Upper lobe of right lung (tissue), 1 donor: Measurements from ENCODE around the gene TENM3. TPM values are rescaled to one million over a fixed set of nuclear protein-coding genes. Genes with fewer than 3 reads are reported as not detected.

Experiments used
- ATAC-seq: fragments of 200-7000 bp; cut with Tn5 transposase; one replicate; pipeline ENCODE4 v1.9.1; 2020; ENCODE audit warnings: mild to moderate bottlenecking, moderate library complexity
- DNase-seq: peaks from one replicate; pipeline ENCODE4 v3.0.0-alpha.2; 2020
- H3K27ac ChIP-seq: fragments of 200-600 bp; one replicate; pipeline ENCODE4 v1.8.0; 2022
- H3K27me3 ChIP-seq: fragments of 200-600 bp; one replicate; pipeline ENCODE4 v1.8.0; 2022; ENCODE audit warnings: mild to moderate bottlenecking
- H3K36me3 ChIP-seq: fragments of 200-600 bp; one replicate; pipeline ENCODE4 v1.8.0; 2022
- H3K4me1 ChIP-seq: fragments of 200-600 bp; one replicate; pipeline ENCODE4 v1.8.0; 2022
- H3K4me3 ChIP-seq: fragments of 200-600 bp; one replicate; pipeline ENCODE4 v1.8.0; 2022; ENCODE audit warnings: mild to moderate bottlenecking
- H3K9me3 ChIP-seq: fragments of 200-600 bp; one replicate; pipeline ENCODE4 v1.8.0; 2022
- intact Hi-C: fragments of 100-400 bp; cut with DNase I; formaldehyde crosslinking; loops from one replicate; pipeline ENCODE4 v1.11.0; 2022
- total RNA-seq: library from RNA; stranded (reverse); fragmentation: NEBNext Ultra II Directional; extraction: Animal tissue kit (Norgen Biotek cat#: 25700); gene quantifications from one replicate; pipeline ENCODE4 v1.2.1, GENCODE V29; 2021
- TF ChIP-seq, protein P1 (sequence below): fragments of 200-600 bp; IDR thresholded peaks from one replicate; pipeline ENCODE4 v1.8.0; 2022; ENCODE audit warnings: antibody characterized with exemption
- donor health status: DM: no; HTN: yes; CAD: no; lungs with severe emphysema.

TENM3 gene
- total RNA-seq, 1 donor from 2014 or later = 5.6 TPM

DNA sequence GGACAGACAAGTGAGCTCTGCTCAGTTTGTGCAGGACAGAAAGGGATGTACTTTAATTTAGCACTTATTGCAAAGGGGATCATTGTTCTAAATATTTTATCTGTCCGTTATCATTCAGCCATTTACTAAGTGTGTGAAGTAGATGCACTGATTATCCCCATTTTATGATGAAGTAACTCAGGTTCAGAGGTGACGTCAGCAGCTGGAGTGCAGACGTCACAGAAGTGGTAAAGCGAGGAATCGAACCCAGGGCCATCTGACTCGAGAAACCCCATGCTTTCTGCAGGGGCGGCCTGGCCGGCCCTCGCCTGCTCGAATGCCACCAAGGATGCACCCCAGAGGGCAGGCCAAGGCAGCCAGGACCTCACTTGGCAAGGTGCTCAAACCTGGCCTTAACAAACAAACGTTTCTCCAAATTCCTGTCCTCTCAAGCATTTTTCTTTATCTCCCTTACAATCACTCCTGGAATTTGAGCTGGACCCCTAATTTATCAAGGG, 599.0 kb downstream of the TENM3 start:
- Histone ChIP-seq H3K9me3 (no peaks in the 10 kb centered on the region), H3K27me3 (no peaks in the 10 kb centered on the region), H3K4me3 (no peak overlapping the region), H3K27ac (no peak overlapping the region), H3K36me3 (no peaks in the 10 kb centered on the region), H3K4me1 (no peaks in the 10 kb centered on the region)
- ATAC-seq (no peak), DNase-seq (no peak)
- TF ChIP-seq, protein P1, sequence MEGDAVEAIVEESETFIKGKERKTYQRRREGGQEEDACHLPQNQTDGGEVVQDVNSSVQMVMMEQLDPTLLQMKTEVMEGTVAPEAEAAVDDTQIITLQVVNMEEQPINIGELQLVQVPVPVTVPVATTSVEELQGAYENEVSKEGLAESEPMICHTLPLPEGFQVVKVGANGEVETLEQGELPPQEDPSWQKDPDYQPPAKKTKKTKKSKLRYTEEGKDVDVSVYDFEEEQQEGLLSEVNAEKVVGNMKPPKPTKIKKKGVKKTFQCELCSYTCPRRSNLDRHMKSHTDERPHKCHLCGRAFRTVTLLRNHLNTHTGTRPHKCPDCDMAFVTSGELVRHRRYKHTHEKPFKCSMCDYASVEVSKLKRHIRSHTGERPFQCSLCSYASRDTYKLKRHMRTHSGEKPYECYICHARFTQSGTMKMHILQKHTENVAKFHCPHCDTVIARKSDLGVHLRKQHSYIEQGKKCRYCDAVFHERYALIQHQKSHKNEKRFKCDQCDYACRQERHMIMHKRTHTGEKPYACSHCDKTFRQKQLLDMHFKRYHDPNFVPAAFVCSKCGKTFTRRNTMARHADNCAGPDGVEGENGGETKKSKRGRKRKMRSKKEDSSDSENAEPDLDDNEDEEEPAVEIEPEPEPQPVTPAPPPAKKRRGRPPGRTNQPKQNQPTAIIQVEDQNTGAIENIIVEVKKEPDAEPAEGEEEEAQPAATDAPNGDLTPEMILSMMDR = no peak
- intact Hi-C loops = no loop called here

DNA sequence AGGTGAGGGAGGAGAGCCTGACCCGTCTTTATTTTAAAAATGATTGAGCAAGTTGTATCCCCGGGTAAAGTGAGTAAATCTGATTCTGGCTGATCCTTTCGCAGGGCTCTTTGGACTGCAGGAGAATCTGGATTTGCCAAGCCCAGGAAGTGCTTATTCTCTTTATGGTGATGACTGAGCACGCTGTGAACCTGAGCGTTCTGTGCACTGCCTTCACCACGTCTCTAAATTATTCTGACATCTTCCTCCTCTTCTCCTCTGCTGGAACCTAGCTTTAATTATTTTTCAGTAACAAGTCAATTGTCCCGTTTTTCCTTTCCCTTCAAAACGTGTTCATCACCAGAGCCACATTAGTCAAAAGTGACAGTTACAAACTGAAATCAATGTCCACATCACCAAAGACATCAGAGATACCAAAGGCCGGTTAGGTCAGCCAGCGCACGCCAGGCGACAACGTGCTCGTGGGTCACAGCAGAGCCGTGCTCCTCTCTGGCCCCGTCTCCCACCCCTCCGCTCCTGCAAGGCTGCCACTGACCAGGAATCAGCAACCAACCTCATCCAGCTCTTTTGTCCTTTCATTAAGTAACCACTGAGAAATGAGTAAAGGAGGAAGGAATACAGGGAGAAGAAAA, 599.7 kb downstream of the TENM3 start:
- Histone ChIP-seq H3K4me3 (no peak overlapping the region), H3K36me3 (no peaks in the 10 kb centered on the region), H3K27ac (no peak overlapping the region), H3K4me1 (no peaks in the 10 kb centered on the region), H3K27me3 (no peaks in the 10 kb centered on the region), H3K9me3 (no peaks in the 10 kb centered on the region)
- DNase-seq (no peak), ATAC-seq (no peak)
- TF ChIP-seq, protein P1 = no peak
- intact Hi-C loops = no loop called here

DNA sequence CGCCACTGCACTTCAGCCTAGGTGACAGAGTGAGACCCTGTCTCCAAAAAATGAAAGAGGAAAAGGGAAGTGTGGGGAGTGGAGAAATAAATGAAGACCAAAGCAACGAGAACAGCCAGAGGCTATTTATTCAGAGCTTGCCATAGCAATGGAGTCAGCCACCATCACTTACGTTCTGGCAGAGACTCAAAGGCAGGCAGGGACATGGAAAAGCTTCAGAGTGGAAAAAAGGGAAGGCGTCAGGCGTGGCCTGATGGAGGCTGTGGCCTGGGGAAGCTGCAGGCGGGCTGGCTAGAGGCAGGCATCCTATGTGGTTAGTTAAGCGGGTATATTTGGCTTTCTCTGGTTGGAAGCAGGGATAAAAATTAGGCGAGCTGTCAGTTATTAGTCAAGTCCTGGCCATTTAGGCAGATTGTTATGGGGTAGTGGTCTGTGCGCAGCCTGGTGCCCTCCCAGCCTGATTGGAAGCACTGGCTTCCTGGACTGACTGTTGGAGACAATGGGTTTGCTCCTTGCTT, 600.7 kb downstream of the TENM3 start:
- H3K27me3 ChIP-seq = no peaks in the 10 kb centered on the region
- TF ChIP-seq, protein P1 = no peak
- no peak overlapping the region for H3K27ac ChIP-seq
- intact Hi-C loops = no loop called here
- H3K4me1 ChIP-seq = no peaks in the 10 kb centered on the region
- ATAC-seq (no peak), DNase-seq (no peak)
- no peaks in the 10 kb centered on the region for H3K36me3 ChIP-seq
- H3K4me3 ChIP-seq = no peak overlapping the region
- H3K9me3 ChIP-seq = no peaks in the 10 kb centered on the region

DNA sequence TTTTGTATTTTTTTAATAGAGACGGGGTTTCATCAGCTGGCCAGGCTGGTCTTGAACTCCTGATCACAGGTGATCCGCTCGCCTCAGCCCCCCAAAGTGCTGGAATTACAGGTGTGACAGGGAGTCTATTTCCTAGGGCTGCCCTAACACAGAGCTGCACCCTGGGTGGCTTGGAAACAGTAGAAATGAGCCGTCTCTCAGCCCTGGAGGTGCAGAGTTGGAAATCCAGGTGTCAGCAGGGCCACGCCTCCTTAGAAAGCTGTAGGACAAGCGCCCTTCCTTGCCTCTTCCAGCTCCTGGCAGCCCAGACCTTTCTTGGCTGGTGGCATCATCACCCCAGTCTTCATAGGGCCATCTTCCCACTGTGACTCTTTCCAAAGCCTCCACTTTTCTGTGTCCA, 602.4 kb downstream of the TENM3 start:
- Histone ChIP-seq H3K9me3 (no peaks in the 10 kb centered on the region), H3K4me3 (no peak overlapping the region), H3K27me3 (no peaks in the 10 kb centered on the region), H3K4me1 (no peaks in the 10 kb centered on the region), H3K27ac (no peak overlapping the region), H3K36me3 (no peaks in the 10 kb centered on the region)
- ATAC-seq (no peak), DNase-seq (no peak)
- TF ChIP-seq, protein P1 = no peak
- intact Hi-C loops = no loop called here

DNA sequence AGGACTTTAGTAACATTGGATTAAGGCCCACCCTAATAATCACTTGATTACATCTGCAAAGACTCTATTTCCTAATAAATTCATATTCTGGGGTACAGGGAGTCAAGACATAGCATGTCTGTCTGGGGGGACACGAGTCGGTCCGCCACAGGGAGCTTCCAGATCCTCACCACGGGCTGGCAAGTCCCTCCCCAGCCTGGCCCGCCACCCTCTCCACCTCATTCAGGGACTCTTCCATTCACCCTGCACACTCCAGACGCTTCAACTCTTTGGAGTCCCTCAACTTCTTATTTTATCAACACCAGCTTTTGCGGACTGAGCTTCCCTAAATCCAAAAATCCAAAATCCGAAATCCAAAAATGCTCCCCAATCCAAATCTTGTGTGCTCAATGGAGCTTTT, 602.8 kb downstream of the TENM3 start:
- Histone ChIP-seq H3K4me1 (no peaks in the 10 kb centered on the region), H3K9me3 (no peaks in the 10 kb centered on the region), H3K36me3 (no peaks in the 10 kb centered on the region), H3K27ac (no peak overlapping the region), H3K27me3 (no peaks in the 10 kb centered on the region), H3K4me3 (no peak overlapping the region)
- ATAC-seq = no peak
- TF ChIP-seq, protein P1 = no peak
- DNase-seq = no peak
- intact Hi-C loops = no loop called here
